Loucy (cell line): Measurements from ENCODE around the gene GUSB.

Experiments used
- H2AFZ ChIP-seq: fragments of 200-600 bp; sonication (generic); 2 replicates; pipeline ENCODE4 v1.6.0; 2016; ENCODE audit warnings: antibody characterized with exemption, mild to moderate bottlenecking, low read length, moderate library complexity
- H3F3A ChIP-seq: fragments of 200-600 bp; 2 replicates; pipeline ENCODE4 v1.6.0; 2016; ENCODE audit warnings: antibody characterized with exemption, low read depth, mild to moderate bottlenecking
- H3K27me3 ChIP-seq: fragments of 200-600 bp; sonication (generic); 2 replicates; pipeline ENCODE4 v1.6.1; 2014; ENCODE audit warnings: low read length, mild to moderate bottlenecking; ENCODE audit not compliant: insufficient read depth, poor library complexity, severe bottlenecking
- H3K36me3 ChIP-seq: fragments of 200-600 bp; sonication (generic); 2 replicates; pipeline ENCODE4 v1.6.1; 2016; ENCODE audit warnings: low read length; ENCODE audit not compliant: insufficient read depth
- H3K4me1 ChIP-seq: fragments of 200-600 bp; sonication (generic); 2 replicates; pipeline ENCODE4 v1.5.1; 2014; ENCODE audit warnings: low read length, mild to moderate bottlenecking; ENCODE audit not compliant: insufficient read depth, poor library complexity, severe bottlenecking
- H3K4me2 ChIP-seq: fragments of 200-600 bp; sonication (generic); 2 replicates; pipeline ENCODE4 v1.6.0; 2014; ENCODE audit warnings: antibody characterized with exemption, low read length, low read depth, mild to moderate bottlenecking; ENCODE audit not compliant: poor library complexity, severe bottlenecking
- H3K4me3 ChIP-seq: fragments of 200-600 bp; sonication (generic); 2 replicates; pipeline ENCODE4 v1.5.1; 2014; ENCODE audit warnings: low read length, mild to moderate bottlenecking, mixed read lengths; ENCODE audit not compliant: poor library complexity, severe bottlenecking
- H3K79me2 ChIP-seq: fragments of 200-600 bp; sonication (generic); 2 replicates; pipeline ENCODE4 v1.6.1; 2014; ENCODE audit warnings: low read length; ENCODE audit not compliant: insufficient read depth
- H3K9ac ChIP-seq: fragments of 200-600 bp; sonication (generic); 2 replicates; pipeline ENCODE4 v1.6.0; 2014; ENCODE audit warnings: mild to moderate bottlenecking, low read depth, low read length, moderate library complexity; ENCODE audit not compliant: poor library complexity, severe bottlenecking
- H3K9me2 ChIP-seq: fragments of 200-600 bp; sonication (generic); replicated peaks from 2 replicates; pipeline ENCODE4 v1.6.1; 2016; ENCODE audit warnings: low read depth, low read length, mixed read lengths
- H3K9me3 ChIP-seq: fragments of 200-600 bp; sonication (generic); 2 replicates; pipeline ENCODE4 v1.6.1; 2014; ENCODE audit warnings: mild to moderate bottlenecking, antibody characterized with exemption, low read length, low read depth; ENCODE audit not compliant: insufficient read depth
- H4K20me1 ChIP-seq: fragments of 200-600 bp; sonication (generic); 2 replicates; pipeline ENCODE4 v1.6.0; 2014; ENCODE audit warnings: antibody characterized with exemption, low read length, mild to moderate bottlenecking; ENCODE audit not compliant: insufficient read depth, poor library complexity, severe bottlenecking
- EZH2phosphoT487 ChIP-seq: fragments of 200-600 bp; IDR thresholded peaks from 2 replicates; pipeline ENCODE4 v1.6.1; 2018; ENCODE audit warnings: antibody characterized with exemption, mild to moderate bottlenecking, moderate library complexity, borderline replicate concordance
- TF ChIP-seq, protein P1 (sequence below): fragments of 200-600 bp; sonication (generic); conservative IDR thresholded peaks from 2 replicates; pipeline ENCODE4 v1.5.1; 2014; ENCODE audit warnings: mild to moderate bottlenecking, antibody characterized with exemption, low read length

The GUSB gene

DNA sequence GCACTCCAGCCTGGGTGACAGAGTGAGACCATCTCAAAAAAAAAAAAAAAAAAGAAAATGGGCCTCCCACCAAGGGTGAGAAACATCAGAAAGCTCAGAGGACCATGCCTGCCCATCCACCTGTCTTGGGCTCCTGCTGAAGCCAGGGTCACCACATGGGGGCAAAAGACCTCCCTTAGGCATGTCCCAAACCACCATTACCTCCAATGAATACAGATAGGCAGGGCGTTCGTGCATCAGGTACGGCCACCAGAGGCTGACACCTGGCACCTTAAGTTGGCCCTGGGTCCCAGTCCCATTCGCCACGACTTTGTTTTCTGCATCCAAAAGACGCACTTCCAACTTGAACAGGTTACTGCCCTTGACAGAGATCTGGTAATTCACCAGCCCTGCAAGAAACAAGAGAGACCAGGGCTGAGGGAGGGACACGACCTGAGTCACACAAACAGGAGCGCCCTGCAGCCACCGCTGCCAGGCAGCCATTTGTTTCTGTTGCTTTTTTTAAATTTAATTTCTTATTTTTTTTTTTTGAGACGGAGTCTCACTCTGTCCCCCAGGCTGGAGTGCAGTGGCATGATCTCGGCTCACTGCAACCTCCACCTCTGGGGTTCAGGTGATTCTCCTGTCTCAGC, 6.1 kb downstream of the GUSB start:
- no peak overlapping the region for H3K9ac ChIP-seq
- H3K9me3 ChIP-seq = no peaks in the 10 kb centered on the region
- TF ChIP-seq, protein P1, sequence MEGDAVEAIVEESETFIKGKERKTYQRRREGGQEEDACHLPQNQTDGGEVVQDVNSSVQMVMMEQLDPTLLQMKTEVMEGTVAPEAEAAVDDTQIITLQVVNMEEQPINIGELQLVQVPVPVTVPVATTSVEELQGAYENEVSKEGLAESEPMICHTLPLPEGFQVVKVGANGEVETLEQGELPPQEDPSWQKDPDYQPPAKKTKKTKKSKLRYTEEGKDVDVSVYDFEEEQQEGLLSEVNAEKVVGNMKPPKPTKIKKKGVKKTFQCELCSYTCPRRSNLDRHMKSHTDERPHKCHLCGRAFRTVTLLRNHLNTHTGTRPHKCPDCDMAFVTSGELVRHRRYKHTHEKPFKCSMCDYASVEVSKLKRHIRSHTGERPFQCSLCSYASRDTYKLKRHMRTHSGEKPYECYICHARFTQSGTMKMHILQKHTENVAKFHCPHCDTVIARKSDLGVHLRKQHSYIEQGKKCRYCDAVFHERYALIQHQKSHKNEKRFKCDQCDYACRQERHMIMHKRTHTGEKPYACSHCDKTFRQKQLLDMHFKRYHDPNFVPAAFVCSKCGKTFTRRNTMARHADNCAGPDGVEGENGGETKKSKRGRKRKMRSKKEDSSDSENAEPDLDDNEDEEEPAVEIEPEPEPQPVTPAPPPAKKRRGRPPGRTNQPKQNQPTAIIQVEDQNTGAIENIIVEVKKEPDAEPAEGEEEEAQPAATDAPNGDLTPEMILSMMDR = 0 out of 2 replicates have a peak, but pooled peaks have one; percentile 20
- no peak for TF ChIP-seq EZH2phosphoT487
- peaks cover 25% of the 10 kb centered on the region for H4K20me1 ChIP-seq
- no peak overlapping the region for H3K4me3 ChIP-seq
- H3F3A ChIP-seq = no peaks in the 10 kb centered on the region
- no peak overlapping the region for H2AFZ ChIP-seq
- H3K27me3 ChIP-seq = no peaks in the 10 kb centered on the region
- no peaks in the 10 kb centered on the region for H3K4me1 ChIP-seq
- no peak overlapping the region for H3K4me2 ChIP-seq
- peaks cover 25% of the 10 kb centered on the region for H3K79me2 ChIP-seq
- H3K36me3 ChIP-seq = peaks cover 45% of the 10 kb centered on the region; the same call in 1 of the 2 replicates
- no peaks in the 10 kb centered on the region for H3K9me2 ChIP-seq

DNA sequence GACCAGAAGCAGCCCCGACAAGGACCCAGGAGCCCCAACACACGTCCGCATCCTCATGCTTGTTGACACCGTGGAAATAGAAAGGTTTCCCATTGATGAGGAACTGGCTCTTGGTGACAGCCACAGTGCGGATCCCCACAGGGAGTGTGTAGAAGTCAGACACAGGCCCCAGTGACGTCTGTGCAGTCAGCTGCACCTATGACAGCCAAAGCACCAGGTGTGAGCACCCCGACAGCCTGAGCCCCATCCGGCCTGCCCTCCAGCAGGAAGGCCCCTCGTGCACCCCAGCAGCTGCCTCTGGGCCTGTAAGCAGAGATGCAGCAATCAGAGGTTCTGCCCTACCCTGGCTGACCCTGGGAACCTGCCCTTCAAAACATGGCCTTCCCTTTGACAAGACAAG, 7.1 kb downstream of the GUSB start:
- H3K4me3 ChIP-seq = no peak overlapping the region
- H3K4me1 ChIP-seq = no peaks in the 10 kb centered on the region
- no peaks in the 10 kb centered on the region for H3K27me3 ChIP-seq
- TF ChIP-seq, protein P1 = no peak
- TF ChIP-seq EZH2phosphoT487 = no peak
- H3F3A ChIP-seq = no peaks in the 10 kb centered on the region
- no peaks in the 10 kb centered on the region for H3K9me2 ChIP-seq
- H3K9ac ChIP-seq = no peak overlapping the region
- peaks cover 15% of the 10 kb centered on the region for H3K79me2 ChIP-seq
- H4K20me1 ChIP-seq = peaks cover 16% of the 10 kb centered on the region
- no peaks in the 10 kb centered on the region for H3K9me3 ChIP-seq
- H2AFZ ChIP-seq = no peak overlapping the region
- H3K4me2 ChIP-seq = no peak overlapping the region
- peaks cover 47% of the 10 kb centered on the region; the same call in 1 of the 2 replicates for H3K36me3 ChIP-seq

DNA sequence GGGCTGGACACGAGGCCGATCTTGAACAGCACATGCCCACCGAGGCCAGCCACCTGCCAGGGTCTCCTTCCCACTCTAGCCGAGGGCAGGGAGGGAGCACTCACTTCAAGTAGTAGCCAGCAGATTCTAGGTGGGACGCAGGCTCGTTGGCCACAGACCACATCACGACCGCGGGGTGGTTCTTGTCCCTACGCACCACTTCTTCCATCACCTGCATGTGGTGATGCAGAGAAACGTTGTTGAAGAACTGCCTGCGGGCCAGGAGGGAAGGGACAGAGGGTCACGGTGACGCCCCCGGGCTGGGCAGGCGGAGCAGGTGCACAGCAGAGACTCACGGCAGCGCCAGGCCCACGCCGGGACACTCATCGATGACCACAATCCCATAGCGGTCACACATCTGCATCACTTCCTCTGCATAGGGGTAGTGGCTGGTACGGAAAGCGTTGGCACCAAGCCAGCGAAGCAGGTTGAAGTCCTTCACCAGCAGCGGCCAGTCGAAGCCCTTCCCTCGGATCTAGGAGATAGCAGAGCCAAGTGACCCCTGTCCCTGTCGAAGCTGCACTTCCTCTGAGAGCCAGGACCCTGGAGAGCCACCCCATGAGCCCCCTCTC, 7.7 kb downstream of the GUSB start:
- H3K36me3 ChIP-seq = peaks cover 49% of the 10 kb centered on the region; the same call in 1 of the 2 replicates
- no peak overlapping the region for H2AFZ ChIP-seq
- peaks cover 10% of the 10 kb centered on the region for H4K20me1 ChIP-seq
- no peaks in the 10 kb centered on the region for H3K9me3 ChIP-seq
- no peak overlapping the region for H3K4me3 ChIP-seq
- H3K9me2 ChIP-seq = no peaks in the 10 kb centered on the region
- no peaks in the 10 kb centered on the region for H3K4me1 ChIP-seq
- H3K4me2 ChIP-seq = no peak overlapping the region
- TF ChIP-seq, protein P1 = no peak
- TF ChIP-seq EZH2phosphoT487 = no peak
- H3F3A ChIP-seq = no peaks in the 10 kb centered on the region
- no peaks in the 10 kb centered on the region for H3K27me3 ChIP-seq
- no peak overlapping the region for H3K9ac ChIP-seq
- peaks cover 9% of the 10 kb centered on the region for H3K79me2 ChIP-seq
